SK-N-SH treated with all-trans-retinoic acid at 6 μM for 48 hours (cell line): Measurements from ENCODE around the gene PTPRG.

Source experiments
- ATAC-seq: fragments of 200-7000 bp; cut with Tn5 transposase; 3 replicates; pipeline ENCODE4 v1.9.1; 2020; ENCODE audit warnings: mild to moderate bottlenecking, moderate library complexity
- ARNTL ChIP-seq: fragments of 450-650 bp; formaldehyde crosslinking; IDR thresholded peaks from 2 replicates; pipeline ENCODE4 v1.5.0; 2020; ENCODE audit warnings: low read depth, mild to moderate bottlenecking, moderate library complexity, borderline replicate concordance
- CSDC2 ChIP-seq: fragments of 250-450 bp; sonication (Bioruptor Pico); IDR thresholded peaks from 2 replicates; pipeline ENCODE4 v1.5.0; 2020; ENCODE audit warnings: mild to moderate bottlenecking, moderate library complexity
- ESRRG ChIP-seq: fragments of 250-450 bp; sonication (Bioruptor Pico); IDR thresholded peaks from 2 replicates; pipeline ENCODE4 v1.6.1; 2021; ENCODE audit warnings: mild to moderate bottlenecking
- GLIS3 ChIP-seq: fragments of 250-450 bp; sonication (Bioruptor Pico); IDR thresholded peaks from 2 replicates; pipeline ENCODE4 v1.5.0; 2020; ENCODE audit warnings: mild to moderate bottlenecking, moderate library complexity
- ISL1 ChIP-seq: fragments of 250-450 bp; sonication (Bioruptor Pico); IDR thresholded peaks from 2 replicates; pipeline ENCODE4 v2.1.2; 2022; ENCODE audit warnings: mild to moderate bottlenecking, moderate library complexity
- PPARA ChIP-seq: fragments of 250-450 bp; sonication (Bioruptor Pico); IDR thresholded peaks from 2 replicates; pipeline ENCODE4 v1.5.0; 2020; ENCODE audit warnings: mild to moderate bottlenecking, borderline replicate concordance
- RARB ChIP-seq: fragments of 250-450 bp; sonication (Bioruptor Pico); IDR thresholded peaks from 2 replicates; pipeline ENCODE4 v1.8.0; 2021; ENCODE audit warnings: mild to moderate bottlenecking, moderate library complexity
- SNAI2 ChIP-seq: fragments of 250-450 bp; sonication (Bioruptor Pico); IDR thresholded peaks from 2 replicates; pipeline ENCODE4 v1.5.0; 2020; ENCODE audit warnings: mild to moderate bottlenecking, moderate library complexity
- TCF4 ChIP-seq: fragments of 250-450 bp; sonication (Bioruptor Pico); IDR thresholded peaks from 2 replicates; pipeline ENCODE4 v1.8.0; 2021; ENCODE audit warnings: mild to moderate bottlenecking, moderate library complexity, borderline replicate concordance
- TOX ChIP-seq: fragments of 250-450 bp; sonication (Bioruptor Pico); IDR thresholded peaks from 2 replicates; pipeline ENCODE4 v1.8.0; 2021; ENCODE audit warnings: mild to moderate bottlenecking, moderate library complexity, borderline replicate concordance
- ZC3H10 ChIP-seq: fragments of 250-450 bp; sonication (Bioruptor Pico); IDR thresholded peaks from 2 replicates; pipeline ENCODE4 v1.5.1; 2021; ENCODE audit warnings: mild to moderate bottlenecking, moderate library complexity
- ZFP3 ChIP-seq: fragments of 250-450 bp; sonication (Bioruptor Pico); IDR thresholded peaks from 2 replicates; pipeline ENCODE4 v1.5.0; 2020; ENCODE audit warnings: mild to moderate bottlenecking, moderate library complexity
- ZNF565 ChIP-seq: fragments of 450-650 bp; formaldehyde crosslinking; conservative IDR thresholded peaks from 2 replicates; pipeline ENCODE4 v1.5.0; 2020; ENCODE audit warnings: low read depth, mild to moderate bottlenecking, moderate library complexity
- ZNF70 ChIP-seq: fragments of 450-650 bp; formaldehyde crosslinking; IDR thresholded peaks from 2 replicates; pipeline ENCODE4 v1.5.0; 2020; ENCODE audit warnings: mild to moderate bottlenecking, moderate library complexity
- ZNF8 ChIP-seq: fragments of 450-650 bp; formaldehyde crosslinking; IDR thresholded peaks from 2 replicates; pipeline ENCODE4 v1.5.0; 2020; ENCODE audit warnings: mild to moderate bottlenecking, moderate library complexity
- TF ChIP-seq, protein P1 (sequence below): fragments of 250-450 bp; sonication (Bioruptor Pico); IDR thresholded peaks from 2 replicates; pipeline ENCODE4 v1.8.0; 2020; ENCODE audit warnings: mild to moderate bottlenecking, moderate library complexity, borderline replicate concordance
- TF ChIP-seq, protein P2 (sequence below): fragments of 250-450 bp; sonication (Bioruptor Pico); IDR thresholded peaks from 2 replicates; pipeline ENCODE4 v1.5.1; 2020; ENCODE audit warnings: low read depth, mild to moderate bottlenecking, moderate library complexity
- TF ChIP-seq, protein P3 (sequence below): fragments of 250-450 bp; sonication (Bioruptor Pico); IDR thresholded peaks from 2 replicates; pipeline ENCODE4 v1.5.1; 2021; ENCODE audit warnings: mild to moderate bottlenecking, moderate library complexity

The PTPRG gene

DNA sequence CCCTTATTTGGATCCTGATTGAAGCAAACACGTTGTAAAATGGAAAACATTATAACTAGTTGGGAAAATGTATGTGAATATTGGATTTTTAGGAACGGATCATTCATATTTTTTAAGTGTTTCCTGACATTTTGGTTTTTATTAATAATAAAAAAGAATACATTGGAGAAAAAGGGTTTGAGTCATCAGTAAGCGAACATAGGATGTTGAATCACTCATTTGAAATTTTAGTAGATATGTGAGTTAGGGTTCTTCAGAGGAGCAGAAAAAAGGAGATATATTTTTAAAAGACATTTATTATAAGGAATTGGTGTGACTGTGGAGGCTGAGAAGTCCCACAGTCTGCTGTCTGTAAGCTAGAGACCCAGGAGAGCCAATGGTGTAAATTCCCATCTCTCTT, 258.5 kb downstream of the PTPRG start:
- no peak; the same call in 2 of the 3 replicates for ATAC-seq
- TF ChIP-seq ARNTL (CRISPR knock-in tag) (no peak), RARB (CRISPR knock-in tag) (no peak), ISL1 (no peak), ZFP3 (CRISPR knock-in tag) (no peak), ZNF70 (CRISPR knock-in tag) (no peak), TOX (no peak), ESRRG (CRISPR knock-in tag) (no peak)
- TF ChIP-seq, protein P1, sequence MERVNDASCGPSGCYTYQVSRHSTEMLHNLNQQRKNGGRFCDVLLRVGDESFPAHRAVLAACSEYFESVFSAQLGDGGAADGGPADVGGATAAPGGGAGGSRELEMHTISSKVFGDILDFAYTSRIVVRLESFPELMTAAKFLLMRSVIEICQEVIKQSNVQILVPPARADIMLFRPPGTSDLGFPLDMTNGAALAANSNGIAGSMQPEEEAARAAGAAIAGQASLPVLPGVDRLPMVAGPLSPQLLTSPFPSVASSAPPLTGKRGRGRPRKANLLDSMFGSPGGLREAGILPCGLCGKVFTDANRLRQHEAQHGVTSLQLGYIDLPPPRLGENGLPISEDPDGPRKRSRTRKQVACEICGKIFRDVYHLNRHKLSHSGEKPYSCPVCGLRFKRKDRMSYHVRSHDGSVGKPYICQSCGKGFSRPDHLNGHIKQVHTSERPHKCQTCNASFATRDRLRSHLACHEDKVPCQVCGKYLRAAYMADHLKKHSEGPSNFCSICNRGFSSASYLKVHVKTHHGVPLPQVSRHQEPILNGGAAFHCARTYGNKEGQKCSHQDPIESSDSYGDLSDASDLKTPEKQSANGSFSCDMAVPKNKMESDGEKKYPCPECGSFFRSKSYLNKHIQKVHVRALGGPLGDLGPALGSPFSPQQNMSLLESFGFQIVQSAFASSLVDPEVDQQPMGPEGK (CRISPR knock-in tag): no peak

DNA sequence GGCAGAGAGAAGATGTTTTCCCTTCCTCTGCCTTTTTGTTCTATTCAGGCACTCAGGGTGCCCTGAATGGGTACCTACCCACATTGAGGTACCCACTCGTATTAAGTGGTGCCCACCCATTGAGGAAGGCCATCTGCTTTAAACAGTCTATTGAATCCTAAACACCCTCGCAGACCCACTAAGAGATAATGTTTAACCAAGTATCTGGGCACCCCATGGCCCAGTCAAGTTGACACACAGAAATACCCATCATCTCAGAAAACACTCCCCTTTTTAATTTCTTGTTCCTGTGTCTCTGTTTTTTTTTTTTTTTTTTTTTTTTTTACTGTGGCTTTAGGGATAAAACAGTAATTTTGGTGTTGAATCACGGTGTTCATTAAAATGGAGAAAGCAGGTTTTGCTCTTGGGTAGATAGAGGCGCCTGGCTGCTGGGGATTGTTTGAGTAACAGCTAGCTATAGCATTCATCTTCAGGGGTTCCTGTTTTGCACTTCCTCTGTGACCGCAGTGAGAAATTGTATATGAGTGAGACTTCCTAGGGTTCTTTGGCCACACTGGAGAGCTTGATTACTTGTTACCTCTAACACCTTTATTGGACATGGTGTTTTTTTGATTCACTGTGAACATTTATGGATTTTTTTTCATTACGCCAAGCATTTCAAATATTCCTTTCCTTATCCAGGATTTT, 259.1 kb downstream of the PTPRG start:
- no peak for TF ChIP-seq SNAI2 (CRISPR knock-in tag)
- TF ChIP-seq ESRRG (CRISPR knock-in tag): no peak
- TF ChIP-seq, protein P2, sequence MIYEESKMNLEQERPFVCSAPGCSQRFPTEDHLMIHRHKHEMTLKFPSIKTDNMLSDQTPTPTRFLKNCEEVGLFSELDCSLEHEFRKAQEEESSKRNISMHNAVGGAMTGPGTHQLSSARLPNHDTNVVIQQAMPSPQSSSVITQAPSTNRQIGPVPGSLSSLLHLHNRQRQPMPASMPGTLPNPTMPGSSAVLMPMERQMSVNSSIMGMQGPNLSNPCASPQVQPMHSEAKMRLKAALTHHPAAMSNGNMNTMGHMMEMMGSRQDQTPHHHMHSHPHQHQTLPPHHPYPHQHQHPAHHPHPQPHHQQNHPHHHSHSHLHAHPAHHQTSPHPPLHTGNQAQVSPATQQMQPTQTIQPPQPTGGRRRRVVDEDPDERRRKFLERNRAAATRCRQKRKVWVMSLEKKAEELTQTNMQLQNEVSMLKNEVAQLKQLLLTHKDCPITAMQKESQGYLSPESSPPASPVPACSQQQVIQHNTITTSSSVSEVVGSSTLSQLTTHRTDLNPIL (CRISPR knock-in tag): no peak
- TF ChIP-seq ZNF8 (CRISPR knock-in tag): no peak
- TF ChIP-seq, protein P1 (CRISPR knock-in tag): no peak
- no peak for TF ChIP-seq ZNF565
- no peak for TF ChIP-seq ZC3H10 (CRISPR knock-in tag)
- TF ChIP-seq ISL1: no peak
- TF ChIP-seq CSDC2 (CRISPR knock-in tag): no peak
- TF ChIP-seq ARNTL (CRISPR knock-in tag): no peak
- no peak for ATAC-seq

DNA sequence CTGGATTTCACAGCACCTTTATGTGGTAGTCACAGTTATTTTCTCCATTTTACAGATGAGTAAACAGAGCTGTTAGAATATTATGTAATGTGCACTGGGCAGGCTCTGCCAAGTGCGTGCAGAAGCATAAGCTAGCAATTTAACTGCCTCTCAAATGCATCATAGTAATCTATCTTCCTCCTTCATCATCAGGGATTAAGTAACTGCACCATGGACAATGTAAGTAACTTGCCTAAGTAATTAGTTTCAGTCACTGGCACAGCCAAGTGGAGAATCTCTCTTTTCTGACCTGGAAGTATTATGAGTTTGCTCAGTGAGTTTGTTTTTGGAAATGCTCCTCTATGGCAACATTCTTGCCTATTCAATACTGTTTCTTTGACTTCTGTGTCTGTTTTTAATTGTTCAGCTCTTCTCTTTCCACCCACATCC, 260.5 kb downstream of the PTPRG start:
- peak; percentile 81 for ATAC-seq

DNA sequence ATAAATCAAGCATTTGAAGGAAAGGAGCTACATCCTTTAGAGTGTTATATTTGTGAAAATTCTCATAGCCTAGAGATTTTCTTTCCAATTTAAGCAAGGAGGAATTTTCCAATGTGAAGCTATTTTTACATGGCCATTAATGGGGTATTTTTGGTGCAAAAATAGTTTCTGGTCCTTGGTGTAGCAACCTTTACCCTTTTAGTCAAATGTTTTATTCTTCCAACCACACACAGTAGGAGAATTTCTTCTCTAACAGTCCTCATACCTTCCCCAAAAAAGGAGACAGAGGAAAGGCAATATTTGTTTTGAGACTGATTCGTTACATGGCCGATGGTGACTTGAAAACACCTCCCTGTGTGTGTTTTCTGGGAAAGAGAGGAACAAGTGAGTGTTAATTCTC, 261.2 kb downstream of the PTPRG start:
- ATAC-seq: no peak
- no peak for TF ChIP-seq CSDC2 (CRISPR knock-in tag)
- TF ChIP-seq, protein P1 (CRISPR knock-in tag): no peak
- TF ChIP-seq, protein P3, sequence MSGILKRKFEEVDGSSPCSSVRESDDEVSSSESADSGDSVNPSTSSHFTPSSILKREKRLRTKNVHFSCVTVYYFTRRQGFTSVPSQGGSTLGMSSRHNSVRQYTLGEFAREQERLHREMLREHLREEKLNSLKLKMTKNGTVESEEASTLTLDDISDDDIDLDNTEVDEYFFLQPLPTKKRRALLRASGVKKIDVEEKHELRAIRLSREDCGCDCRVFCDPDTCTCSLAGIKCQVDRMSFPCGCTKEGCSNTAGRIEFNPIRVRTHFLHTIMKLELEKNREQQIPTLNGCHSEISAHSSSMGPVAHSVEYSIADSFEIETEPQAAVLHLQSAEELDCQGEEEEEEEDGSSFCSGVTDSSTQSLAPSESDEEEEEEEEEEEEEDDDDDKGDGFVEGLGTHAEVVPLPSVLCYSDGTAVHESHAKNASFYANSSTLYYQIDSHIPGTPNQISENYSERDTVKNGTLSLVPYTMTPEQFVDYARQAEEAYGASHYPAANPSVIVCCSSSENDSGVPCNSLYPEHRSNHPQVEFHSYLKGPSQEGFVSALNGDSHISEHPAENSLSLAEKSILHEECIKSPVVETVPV (CRISPR knock-in tag): no peak
- no peak for TF ChIP-seq ZNF8 (CRISPR knock-in tag)
- TF ChIP-seq PPARA: no peak
- no peak for TF ChIP-seq ISL1
- no peak for TF ChIP-seq RARB (CRISPR knock-in tag)
- TF ChIP-seq ZNF565: no peak
- no peak for TF ChIP-seq TCF4 (CRISPR knock-in tag)
- TF ChIP-seq GLIS3 (CRISPR knock-in tag): no peak
- no peak for TF ChIP-seq TOX
- TF ChIP-seq, protein P2 (CRISPR knock-in tag): no peak

More for the DNA sequence above, 260.5 kb downstream of the PTPRG start:
- no peak for TF ChIP-seq ZNF70 (CRISPR knock-in tag)
- no peak for TF ChIP-seq RARB (CRISPR knock-in tag)
- TF ChIP-seq, protein P3 (CRISPR knock-in tag): no peak
- TF ChIP-seq, protein P1 (CRISPR knock-in tag): no peak
